Islet of Langerhans (tissue), 1 donor: Measurements from ENCODE around the gene CABP2.
"Not testable (repeated sequence)": the region's sequence is repeated elsewhere in the genome, so short reads cannot be mapped to it uniquely, and the experiment has no call there.

Source experiments
- FAIRE-seq: peaks from one replicate; lab custom pipeline; 2011; peaks lifted over from hg19 to GRCh38; lab: Jason Lieb, UNC

CABP2 gene

GRCh38 chr11:67538823-67539505 is 15.7 kb upstream of the CABP2 start:
- no peak for FAIRE-seq

GRCh38 chr11:67538306-67538705 is 15.1 kb upstream of the CABP2 start:
- no peak for FAIRE-seq

GRCh38 chr11:67535561-67535960 is 12.3 kb upstream of the CABP2 start:
- FAIRE-seq = no peak

GRCh38 chr11:67534070-67534679 is 10.9 kb upstream of the CABP2 start:
- no peak for FAIRE-seq

GRCh38 chr11:67532889-67533288 is 9.6 kb upstream of the CABP2 start:
- FAIRE-seq = no peak

- no peak for FAIRE-seq
These were observed 7.0 kb upstream of the CABP2 start for GRCh38 chr11:67530282-67530592.

GRCh38 chr11:67528376-67528775 is 5.1 kb upstream of the CABP2 start:
- no peak for FAIRE-seq

GRCh38 chr11:67525275-67525976 is 2.2 kb upstream of the CABP2 start:
- FAIRE-seq = no peak

- no peak for FAIRE-seq
These were observed 1.2 kb upstream of the CABP2 start for GRCh38 chr11:67524480-67524808.

GRCh38 chr11:67523556-67524479 is 572 bp upstream of the CABP2 start:
- FAIRE-seq = no peak

GRCh38 chr11:67522338-67522737 is 908 bp downstream of the CABP2 start:
- no peak for FAIRE-seq

GRCh38 chr11:67521924-67522323 is 1.3 kb downstream of the CABP2 start:
- FAIRE-seq = no peak

- no peak for FAIRE-seq
These were observed 2.1 kb downstream of the CABP2 start for GRCh38 chr11:67520856-67521824.

- FAIRE-seq = no peak
These were observed 3.5 kb downstream of the CABP2 start for GRCh38 chr11:67519726-67520125.

GRCh38 chr11:67517784-67518552 is 5.3 kb downstream of the CABP2 start:
- no peak for FAIRE-seq

- no peak for FAIRE-seq
These were observed 6.4 kb downstream of the CABP2 start for GRCh38 chr11:67516806-67517205.

GRCh38 chr11:67514116-67514515 is 9.1 kb downstream of the CABP2 start:
- no peak for FAIRE-seq

GRCh38 chr11:67511558-67511957 is 11.7 kb downstream of the CABP2 start:
- FAIRE-seq = not testable (repeated sequence)

GRCh38 chr11:67510023-67510345 is 13.3 kb downstream of the CABP2 start:
- no peak for FAIRE-seq

- no peak for FAIRE-seq
These were observed 14.6 kb downstream of the CABP2 start for GRCh38 chr11:67508486-67509121.
